HepG2 (cell line): Measurements from ENCODE around the gene F13B. TPM values are rescaled to one million over a fixed set of nuclear protein-coding genes. Genes with fewer than 3 reads are reported as not detected.

Experiments used
- ATAC-seq: fragments of 200-7000 bp; cut with Tn5 transposase; 3 replicates; pipeline ENCODE4 v1.9.1; 2020; ENCODE audit warnings: mild to moderate bottlenecking, moderate library complexity
- BruUV-seq: library from RNA; stranded (reverse); fragments of 400-500 nt; replicated peaks from 2 replicates; lab custom pipeline; 2021; lab: Mats Ljungman, UMichigan
- CTCF ChIA-PET: fragments of 300-600 bp; formaldehyde crosslinking; extraction: SDS; loops from one replicate; lab custom pipeline; 2021; ENCODE audit warnings: low total read pairs, inconsistent platforms, low intra/inter-chr PET ratio; lab: Yijun Ruan, JAX
- POLR2A ChIA-PET: fragments of 350-600 bp; sonication (Branson Sonifier 250); formaldehyde crosslinking; loops from one replicate; lab custom pipeline; 2020; ENCODE audit warnings: antibody characterized with exemption, inconsistent platforms; lab: Yijun Ruan, JAX
- DNase-seq: peaks from one replicate; pipeline ENCODE4 v3.0.0-alpha.2; 2015; ENCODE audit warnings: low spot score
- FAIRE-seq: peaks from 3 replicates; lab custom pipeline; 2011; peaks lifted over from hg19 to GRCh38; lab: Jason Lieb, UNC
- H2AFZ ChIP-seq: one replicate; pipeline ENCODE4 v1.6.1; 2011; ENCODE audit warnings: low read length, inconsistent platforms
- H3K27ac ChIP-seq: fragments of 300-600 bp; 3 replicates; pipeline ENCODE4 v1.8.0; 2011; ENCODE audit warnings: mixed run types, mild to moderate bottlenecking, mixed read lengths, low read length, inconsistent platforms; ENCODE audit not compliant: insufficient read depth; ENCODE audit errors: extremely low read length
- H3K27me3 ChIP-seq, 2 experiments: fragments of 200-600 bp in 1 of 2; 2 replicates in 1 of 2; 3 replicates in 1 of 2; pipeline versions ENCODE4 v1.6.0 to v1.8.0; 2011; ENCODE audit warnings: low read length in 2 of 2, mild to moderate bottlenecking in 2 of 2, moderate library complexity in 2 of 2, inconsistent platforms in 1 of 2; ENCODE audit not compliant: insufficient read depth in 2 of 2, control insufficient read depth in 1 of 2
- H3K36me3 ChIP-seq, 2 experiments: fragments of 200-600 bp in 1 of 2; replicated peaks in 1 of 2; 2 replicates in 1 of 2; 3 replicates in 1 of 2; pipeline versions ENCODE4 v1.5.1 to v1.8.0; 2011; ENCODE audit warnings: low read length in 2 of 2, inconsistent platforms in 1 of 2; ENCODE audit not compliant: insufficient read depth in 2 of 2, control insufficient read depth in 1 of 2
- H3K4me1 ChIP-seq: 2 replicates; pipeline ENCODE4 v1.5.1; 2012; ENCODE audit warnings: low read length, inconsistent platforms; ENCODE audit not compliant: insufficient read depth
- H3K4me2 ChIP-seq: 2 replicates; pipeline ENCODE4 v1.6.0; 2011; ENCODE audit warnings: low read depth, low read length, inconsistent platforms
- H3K4me3 ChIP-seq, 3 experiments: fragments of 200-600 bp in 1 of 3; sonication (generic), shearing (Covaris generic) in 1 of 3; replicated peaks in 1 of 3; 2 replicates each; pipeline ENCODE4 v1.5.1; 2011 to 2016; ENCODE audit warnings: low read length in 3 of 3, inconsistent platforms in 2 of 3, low read depth in 2 of 3, mild to moderate bottlenecking in 2 of 3, control low read depth in 1 of 3, mixed read lengths in 1 of 3; ENCODE audit not compliant: insufficient read depth in 1 of 3
- H3K79me2 ChIP-seq: one replicate; pipeline ENCODE4 v1.6.1; 2011; ENCODE audit warnings: low read length, inconsistent platforms; ENCODE audit not compliant: insufficient read depth
- H3K9ac ChIP-seq: 2 replicates; pipeline ENCODE4 v1.6.0; 2011; ENCODE audit warnings: mild to moderate bottlenecking, low read depth, low read length, inconsistent platforms; ENCODE audit not compliant: insufficient read depth
- H3K9me3 ChIP-seq: 2 replicates; pipeline ENCODE4 v1.5.1; 2012; ENCODE audit warnings: mild to moderate bottlenecking, low read length
- H4K20me1 ChIP-seq: 2 replicates; pipeline ENCODE4 v1.6.0; 2011; ENCODE audit warnings: inconsistent platforms, mild to moderate bottlenecking, low read length, moderate library complexity; ENCODE audit not compliant: insufficient read depth
- JUNB ChIP-seq: sonication (generic); formaldehyde crosslinking; IDR thresholded peaks from 2 replicates; pipeline ENCODE4 v1.8.0; 2022; ENCODE audit warnings: missing genetic modification reagents, mild to moderate bottlenecking, borderline replicate concordance
- NFYB ChIP-seq: sonication (generic); formaldehyde crosslinking; IDR thresholded peaks from 2 replicates; pipeline ENCODE4 v1.4.0; 2020; ENCODE audit warnings: missing genetic modification reagents
- NR2F1 ChIP-seq, 2 experiments: fragments of 450-650 bp in 1 of 2; formaldehyde crosslinking in 1 of 2; IDR thresholded peaks; 2 replicates each; pipeline versions ENCODE4 v1.5.0 to v1.6.1; 2016 to 2020; ENCODE audit warnings: mild to moderate bottlenecking in 1 of 2, missing compliant biosample characterization in 1 of 2, missing genetic modification reagents in 1 of 2, moderate library complexity in 1 of 2
- SNRNP70 ChIP-seq: fragments of 200-400 bp; formaldehyde crosslinking; IDR thresholded peaks from 2 replicates; pipeline ENCODE4 v1.6.1; 2017; ENCODE audit warnings: mild to moderate bottlenecking, low read depth, low read length, moderate library complexity
- SRF ChIP-seq: IDR thresholded peaks from 2 replicates; pipeline ENCODE4 v1.6.1; 2011; ENCODE audit warnings: mild to moderate bottlenecking, low read depth, low read length, moderate library complexity
- ZNF17 ChIP-seq: sonication (generic); formaldehyde crosslinking; IDR thresholded peaks from 2 replicates; pipeline ENCODE4 v1.5.0; 2020; ENCODE audit warnings: mild to moderate bottlenecking, missing genetic modification reagents
- ZNF235 ChIP-seq: sonication (generic); formaldehyde crosslinking; IDR thresholded peaks from 2 replicates; pipeline ENCODE4 v1.8.1; 2023; ENCODE audit warnings: mild to moderate bottlenecking, missing genetic modification reagents, borderline replicate concordance
- whole genome bisulfite sequencing: methylation state at CpG from one replicate; pipeline ENCODE4 v1.1.6; 2017; ENCODE audit warnings: low lambda C conversion rate; 5-methylcytosine and 5-hydroxymethylcytosine counted together
- in situ Hi-C: cut with HindIII; loops from 2 replicates; pipeline ENCODE4 v1.10.0; 2017; ENCODE audit warnings: low pct_unique_long_range_greater_than_20kb; ENCODE audit not compliant: extremely low pct_ligation_motif_present
- intact Hi-C: fragments of 100-400 bp; cut with micrococcal nuclease; formaldehyde crosslinking; loops from one replicate; pipeline ENCODE4 v1.10.0; 2022; ENCODE audit not compliant: unreplicated experiment
- polyA plus RNA-seq, 8 experiments: library from polyadenylated mRNA; depleted of rRNA in 3 of 8; stranded (reverse) in 7 of 8; unstranded in 1 of 8; fragments of >200 nt; fragmentation: Illumina TruSeq in 4 of 8; extraction: Trizol in 4 of 8; gene quantifications; 2 replicates each; pipeline versions ENCODE4 v1.2.1 to v1.2.3, GENCODE V29; 2011 to 2016; ENCODE audit warnings: low read depth in 4 of 8, missing spikeins in 1 of 8, mixed read lengths in 1 of 8; ENCODE audit not compliant: insufficient read depth in 1 of 8
- total RNA-seq, 5 experiments: library from RNA; depleted of rRNA; stranded (reverse); fragments of >200 nt; fragmentation: Illumina TruSeq; extraction: Trizol; gene quantifications; 2 replicates each; pipeline ENCODE4 v1.2.3, GENCODE V29; 2016; ENCODE audit warnings: low read depth in 1 of 5
- TF ChIP-seq, protein P1 (sequence below): sonication (generic); formaldehyde crosslinking; IDR thresholded peaks from 2 replicates; pipeline ENCODE4 v1.9.0; 2021; ENCODE audit warnings: missing genetic modification reagents, borderline replicate concordance

The F13B gene
- total and polyA plus RNA-seq, 2 of the 13 experiments (the other 11 are each of a cell fraction or from before 2014, with no cell fraction given), result 0.41 to 2.7 TPM

DNA sequence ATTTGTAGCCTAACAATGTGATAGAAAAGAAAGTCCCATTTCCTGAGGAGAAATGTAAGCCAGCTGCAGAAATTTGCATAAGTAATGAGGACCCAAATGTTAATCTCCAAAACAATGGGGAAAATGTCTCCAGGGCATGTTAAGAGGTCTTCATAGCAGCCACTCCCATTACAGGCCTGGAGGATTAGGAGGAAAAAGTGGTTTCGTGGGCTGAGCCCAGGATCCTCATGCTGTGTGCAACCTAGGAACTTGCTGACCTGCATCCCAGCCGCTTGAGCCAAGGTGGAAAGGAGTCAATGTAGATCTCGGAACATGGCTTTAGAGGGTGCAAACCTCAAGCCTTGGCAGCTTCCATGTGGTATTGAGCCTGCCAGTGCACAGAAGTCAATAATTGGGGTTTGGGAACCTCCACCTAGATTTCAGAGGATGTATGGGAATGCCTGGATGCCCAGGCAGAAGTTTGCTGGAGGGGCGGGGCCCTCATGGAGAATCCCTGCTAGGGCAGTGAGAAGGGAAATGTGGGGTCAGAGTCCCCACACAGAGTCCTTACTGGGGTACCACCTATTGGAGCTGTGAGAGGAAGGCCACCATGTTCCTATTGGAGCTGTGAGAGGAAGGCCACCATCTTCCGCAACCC lies 14.2 kb upstream of the F13B start:
- intact Hi-C loops (no loop called here), in situ Hi-C loops (no loop called here)
- ChIA-PET POLR2A (no interaction called here), CTCF (no interaction called here)
- TF ChIP-seq NFYB (CRISPR knock-in tag), result no peak
- TF ChIP-seq JUNB (CRISPR knock-in tag), result no peak
- no peak for TF ChIP-seq SRF
- TF ChIP-seq, protein P1, sequence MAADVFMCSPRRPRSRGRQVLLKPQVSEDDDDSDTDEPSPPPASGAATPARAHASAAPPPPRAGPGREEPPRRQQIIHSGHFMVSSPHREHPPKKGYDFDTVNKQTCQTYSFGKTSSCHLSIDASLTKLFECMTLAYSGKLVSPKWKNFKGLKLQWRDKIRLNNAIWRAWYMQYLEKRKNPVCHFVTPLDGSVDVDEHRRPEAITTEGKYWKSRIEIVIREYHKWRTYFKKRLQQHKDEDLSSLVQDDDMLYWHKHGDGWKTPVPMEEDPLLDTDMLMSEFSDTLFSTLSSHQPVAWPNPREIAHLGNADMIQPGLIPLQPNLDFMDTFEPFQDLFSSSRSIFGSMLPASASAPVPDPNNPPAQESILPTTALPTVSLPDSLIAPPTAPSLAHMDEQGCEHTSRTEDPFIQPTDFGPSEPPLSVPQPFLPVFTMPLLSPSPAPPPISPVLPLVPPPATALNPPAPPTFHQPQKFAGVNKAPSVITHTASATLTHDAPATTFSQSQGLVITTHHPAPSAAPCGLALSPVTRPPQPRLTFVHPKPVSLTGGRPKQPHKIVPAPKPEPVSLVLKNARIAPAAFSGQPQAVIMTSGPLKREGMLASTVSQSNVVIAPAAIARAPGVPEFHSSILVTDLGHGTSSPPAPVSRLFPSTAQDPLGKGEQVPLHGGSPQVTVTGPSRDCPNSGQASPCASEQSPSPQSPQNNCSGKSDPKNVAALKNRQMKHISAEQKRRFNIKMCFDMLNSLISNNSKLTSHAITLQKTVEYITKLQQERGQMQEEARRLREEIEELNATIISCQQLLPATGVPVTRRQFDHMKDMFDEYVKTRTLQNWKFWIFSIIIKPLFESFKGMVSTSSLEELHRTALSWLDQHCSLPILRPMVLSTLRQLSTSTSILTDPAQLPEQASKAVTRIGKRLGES (CRISPR knock-in tag), result no peak
- no peak for TF ChIP-seq SNRNP70
- no peak for TF ChIP-seq NR2F1 (CRISPR knock-in tag; IDR thresholded peaks at IDR 0.05)
- no peak for TF ChIP-seq ZNF235 (CRISPR knock-in tag)
- TF ChIP-seq ZNF17 (CRISPR knock-in tag), result no peak
- no peak overlapping the region for H3K27ac ChIP-seq
- H2AFZ ChIP-seq, result no peak overlapping the region
- no peaks in the 10 kb centered on the region for H3K79me2 ChIP-seq
- H3K9ac ChIP-seq, result no peak overlapping the region
- H4K20me1 ChIP-seq, result no peaks in the 10 kb centered on the region
- H3K9me3 ChIP-seq, result peaks cover 23% of the 10 kb centered on the region
- no peak for FAIRE-seq
- peaks cover 0 to 19% of the 10 kb centered on the region in 2 experiments; a peak in 3 of 5 replicates for H3K36me3 ChIP-seq
- no peak overlapping the region for H3K4me2 ChIP-seq
- DNase-seq, result no peak
- ATAC-seq, result no peak
- no peak overlapping the region for H3K4me3 ChIP-seq
- no peaks in the 10 kb centered on the region for H3K4me1 ChIP-seq
- 95% methylated on average over 4 of the region's 5 CpGs for WGBS
- no TSS peak for BruUV-seq
- no peaks in the 10 kb centered on the region for H3K27me3 ChIP-seq
